PC-3 (cell line): Measurements from ENCODE around the gene CFAP46.

ENCODE experiments used
- CTCF ChIP-seq: fragments of 300-600 bp; sonication (generic); conservative IDR thresholded peaks from 2 replicates; pipeline ENCODE4 v1.5.1; 2017; ENCODE audit warnings: antibody characterized with exemption, low read depth, mild to moderate bottlenecking, low read length
- EZH2 ChIP-seq: fragments of 300-600 bp; sonication (generic); IDR thresholded peaks from one replicate; pipeline ENCODE4 v1.6.1; 2017; ENCODE audit warnings: antibody characterized with exemption, mild to moderate bottlenecking, low read length; ENCODE audit not compliant: unreplicated experiment

- TF ChIP-seq EZH2: no peak
- TF ChIP-seq CTCF: no peak
These were observed 44.2 kb upstream of the CFAP46 start for GRCh38 chr10:132986576-132986975.
